GM12891 (cell line): Measurements from ENCODE around the gene SNX8.

Experiments used
- DNase-seq: peaks from one replicate; pipeline ENCODE4 v3.0.0; 2011; ENCODE audit warnings: low spot score; ENCODE audit not compliant: insufficient read length
- FAIRE-seq: peaks from 2 replicates; lab custom pipeline; 2011; peaks lifted over from hg19 to GRCh38; lab: Jason Lieb, UNC
- PAX5 ChIP-seq: IDR thresholded peaks from 2 replicates; pipeline ENCODE4 v1.6.1; 2011; ENCODE audit warnings: low read length, moderate library complexity, mild to moderate bottlenecking; ENCODE audit not compliant: insufficient read depth, severe bottlenecking
- POLR2A ChIP-seq: IDR thresholded peaks from 2 replicates; pipeline ENCODE4 v1.6.1; 2011; ENCODE audit warnings: low read depth, low read length, control low read depth
- POLR2AphosphoS5 ChIP-seq: IDR thresholded peaks from 2 replicates; pipeline ENCODE4 v1.6.1; 2011; ENCODE audit warnings: low read depth, low read length, control low read depth
- POU2F2 ChIP-seq: IDR thresholded peaks from 2 replicates; pipeline ENCODE4 v1.6.1; 2011; ENCODE audit warnings: low read depth, mild to moderate bottlenecking, control low read depth, low read length, moderate library complexity
- SPI1 ChIP-seq: IDR thresholded peaks from 2 replicates; pipeline ENCODE4 v1.6.1; 2011; ENCODE audit warnings: low read depth, low read length, control low read depth
- TAF1 ChIP-seq: IDR thresholded peaks from 2 replicates; pipeline ENCODE4 v1.6.1; 2011; ENCODE audit warnings: low read depth, low read length, control low read depth

Gene SNX8

DNA sequence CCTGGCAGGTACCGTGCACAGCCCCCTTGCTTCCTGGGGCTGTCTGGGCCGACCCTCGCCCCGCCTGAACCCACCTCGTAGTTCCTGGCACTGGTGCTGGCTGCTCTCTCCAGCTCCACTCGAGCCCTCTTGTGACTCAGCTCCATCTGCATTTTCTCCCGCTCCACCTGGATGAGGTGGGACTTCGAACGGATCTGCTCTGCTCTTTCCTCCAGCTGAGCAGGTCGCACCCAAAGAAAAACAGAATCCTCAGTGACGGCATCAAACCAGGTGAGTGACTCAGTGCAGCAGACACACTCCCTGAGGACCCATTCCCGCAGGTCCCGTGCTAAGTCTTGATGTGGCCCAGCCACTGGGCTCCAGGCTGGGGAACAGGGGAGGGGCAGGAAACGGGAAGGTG, 88.9 kb downstream of the SNX8 start:
- DNase-seq = no peak
- TF ChIP-seq PAX5 = no peak
- no peak for TF ChIP-seq POU2F2
- no peak for TF ChIP-seq SPI1
- TF ChIP-seq POLR2AphosphoS5 = no peak
- TF ChIP-seq POLR2A = no peak
- no peak for TF ChIP-seq TAF1
- FAIRE-seq = no peak

DNA sequence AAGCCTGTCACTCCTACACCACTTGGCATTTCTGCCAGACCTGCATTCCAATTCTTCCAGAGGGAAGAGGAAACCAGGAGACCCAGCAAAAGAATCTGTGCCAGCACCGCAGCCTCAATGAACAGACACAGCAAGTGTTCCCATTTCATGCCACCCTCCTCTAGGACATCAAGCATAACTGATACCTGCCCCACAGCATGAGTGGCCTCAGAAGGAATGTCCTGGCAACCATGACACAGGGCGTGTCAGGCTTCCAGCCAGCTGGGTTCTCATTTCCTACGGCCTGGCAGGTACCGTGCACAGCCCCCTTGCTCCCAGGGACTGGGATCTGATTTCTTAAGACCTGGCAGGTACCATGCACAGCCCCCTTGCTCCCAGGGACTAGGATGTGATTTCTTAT, 89.3 kb downstream of the SNX8 start:
- FAIRE-seq = no peak
- TF ChIP-seq POU2F2 = no peak
- TF ChIP-seq POLR2AphosphoS5 = no peak
- TF ChIP-seq PAX5 = no peak
- no peak for TF ChIP-seq TAF1
- TF ChIP-seq POLR2A = no peak
- no peak for TF ChIP-seq SPI1
- no peak for DNase-seq

DNA sequence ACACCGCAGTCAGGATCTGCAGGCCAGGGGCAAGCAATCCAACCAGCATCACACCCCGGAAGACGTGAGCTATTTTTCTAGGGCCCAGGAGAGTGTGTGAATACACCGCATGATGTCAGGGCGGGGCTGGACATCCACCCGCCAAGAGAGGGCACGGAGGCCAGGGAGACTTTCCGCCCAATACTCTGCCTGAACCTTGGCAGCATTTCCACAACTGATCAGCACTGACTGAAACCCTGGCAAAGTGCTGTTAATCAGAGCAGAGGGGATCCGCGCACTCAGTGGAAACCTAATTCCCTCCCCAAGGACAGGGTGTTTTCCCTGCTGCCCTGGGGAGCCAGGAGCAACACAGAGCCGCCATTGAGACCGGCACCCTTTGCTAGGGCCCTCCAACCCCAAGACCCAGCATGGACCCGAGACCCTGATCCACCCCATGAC, 89.7 kb downstream of the SNX8 start:
- DNase-seq (no peak), FAIRE-seq (no peak)
- TF ChIP-seq POLR2AphosphoS5 = no peak
- no peak for TF ChIP-seq POLR2A
- no peak for TF ChIP-seq POU2F2
- no peak for TF ChIP-seq PAX5
- no peak for TF ChIP-seq SPI1
- no peak for TF ChIP-seq TAF1

DNA sequence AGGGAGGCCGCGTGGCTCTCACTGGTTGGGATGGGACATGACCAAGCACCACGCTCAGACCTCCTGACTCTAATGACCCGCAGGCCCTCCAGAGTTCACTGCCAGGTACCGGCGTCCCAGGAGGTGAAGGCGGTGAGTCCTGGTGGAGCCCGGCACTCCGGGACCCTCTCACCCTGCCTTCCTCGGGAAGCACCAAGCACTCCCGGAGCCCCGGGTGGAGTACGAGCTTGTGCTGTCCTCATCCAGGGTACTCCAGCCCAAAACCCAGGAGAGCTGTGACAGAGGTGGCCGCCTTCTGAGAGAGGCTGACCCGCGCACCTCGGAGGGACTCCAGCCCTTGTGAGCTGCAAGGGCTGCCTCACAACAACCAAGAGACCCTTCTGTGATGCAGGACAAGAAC, 90.9 kb downstream of the SNX8 start:
- no peak for TF ChIP-seq POLR2AphosphoS5
- TF ChIP-seq POLR2A = no peak
- TF ChIP-seq SPI1 = no peak
- no peak for TF ChIP-seq PAX5
- no peak for DNase-seq
- no peak for FAIRE-seq

DNA sequence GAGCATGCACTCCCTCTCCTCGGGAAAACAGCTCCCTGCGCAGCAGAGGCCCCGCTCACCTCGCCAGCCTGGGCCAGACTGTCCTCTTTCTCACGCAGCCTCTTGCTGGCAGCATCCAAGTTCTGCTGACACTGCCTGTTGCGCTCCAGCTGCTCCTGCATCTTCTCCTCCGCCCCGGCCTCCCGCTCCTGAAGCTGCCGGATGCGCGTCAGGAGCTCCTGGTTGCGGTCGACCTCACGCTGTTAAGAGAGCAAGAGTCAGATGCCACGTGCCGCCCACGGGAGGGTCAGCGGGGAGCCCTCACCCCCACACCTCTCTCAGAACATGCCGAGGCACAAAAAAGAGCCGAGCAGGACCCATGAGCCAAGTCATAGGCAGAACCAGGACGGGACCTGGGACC, 91.7 kb downstream of the SNX8 start:
- TF ChIP-seq POLR2AphosphoS5 (no peak), TAF1 (no peak), POU2F2 (no peak), PAX5 (no peak), SPI1 (no peak), POLR2A (no peak)

DNA sequence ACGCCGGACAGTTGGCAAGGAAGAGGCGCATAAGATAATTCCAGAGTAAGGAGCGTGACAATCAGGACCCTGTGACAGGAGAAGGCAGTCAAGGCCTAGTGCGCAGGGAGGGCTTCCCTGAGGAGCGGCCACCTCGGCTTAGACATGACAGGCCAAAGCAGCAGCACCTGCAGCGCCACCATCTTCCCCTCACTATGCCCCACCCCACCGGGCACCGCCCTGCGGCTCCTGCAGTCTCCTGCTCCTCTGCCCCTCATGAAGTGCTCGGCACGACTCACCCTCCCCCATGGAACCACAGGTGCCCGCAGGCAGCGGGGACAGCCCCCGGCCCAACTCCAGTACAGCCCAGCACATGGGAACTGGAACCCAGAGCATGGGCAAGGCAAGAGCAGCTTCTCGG, 93.3 kb downstream of the SNX8 start:
- TF ChIP-seq TAF1 = no peak
- no peak for TF ChIP-seq PAX5
- no peak for TF ChIP-seq POU2F2
- no peak for TF ChIP-seq POLR2A
- no peak for TF ChIP-seq POLR2AphosphoS5
- no peak for TF ChIP-seq SPI1
- no peak for FAIRE-seq
- no peak for DNase-seq

More for the DNA sequence above, 91.7 kb downstream of the SNX8 start:
- no peak for DNase-seq
- no peak for FAIRE-seq

DNA sequence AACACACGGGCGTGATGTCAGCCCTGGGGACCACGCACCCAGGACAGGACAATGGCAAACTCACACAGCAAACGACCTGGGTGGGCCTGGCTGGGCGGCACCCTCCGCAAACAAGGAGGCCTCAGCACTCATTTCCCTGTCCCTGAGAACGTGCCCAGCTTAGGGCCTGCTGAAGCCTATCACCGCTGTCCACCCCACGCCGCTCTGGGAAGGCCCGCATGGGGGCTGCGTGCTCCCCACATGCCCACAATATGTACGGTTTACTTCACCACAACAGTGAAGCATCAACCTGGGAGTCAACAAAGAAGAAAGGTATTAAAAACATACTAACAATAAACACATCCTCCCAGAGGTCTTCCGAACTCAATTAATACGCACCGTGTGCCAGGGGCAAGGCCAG, 93.7 kb downstream of the SNX8 start:
- no peak for FAIRE-seq
- TF ChIP-seq POLR2AphosphoS5 (no peak), PAX5 (no peak), POU2F2 (no peak), SPI1 (no peak), POLR2A (no peak), TAF1 (no peak)
- DNase-seq = no peak

DNA sequence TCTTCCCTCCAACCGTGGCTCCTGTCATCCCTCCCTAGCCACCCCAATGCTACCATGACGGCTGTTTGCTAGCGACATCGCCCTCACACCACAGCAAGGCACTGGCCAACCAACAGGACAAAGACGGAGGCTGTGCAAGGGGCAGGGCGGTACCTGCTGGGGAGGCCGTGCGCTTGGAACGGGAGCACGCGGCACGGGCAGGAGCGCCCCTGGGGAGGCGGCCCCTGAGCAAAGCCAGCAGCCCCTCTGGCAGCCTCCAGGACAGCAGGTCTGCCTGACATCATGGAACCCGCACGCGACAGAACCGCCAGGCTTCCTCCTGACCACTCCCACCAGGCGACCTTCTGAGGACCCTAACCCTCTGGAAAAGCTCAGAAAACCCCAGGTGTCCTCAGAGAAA, 94.2 kb downstream of the SNX8 start:
- no peak for FAIRE-seq
- TF ChIP-seq TAF1 (no peak), PAX5 (no peak), POLR2A (no peak), POLR2AphosphoS5 (no peak), SPI1 (no peak), POU2F2 (no peak)
- DNase-seq = no peak

DNA sequence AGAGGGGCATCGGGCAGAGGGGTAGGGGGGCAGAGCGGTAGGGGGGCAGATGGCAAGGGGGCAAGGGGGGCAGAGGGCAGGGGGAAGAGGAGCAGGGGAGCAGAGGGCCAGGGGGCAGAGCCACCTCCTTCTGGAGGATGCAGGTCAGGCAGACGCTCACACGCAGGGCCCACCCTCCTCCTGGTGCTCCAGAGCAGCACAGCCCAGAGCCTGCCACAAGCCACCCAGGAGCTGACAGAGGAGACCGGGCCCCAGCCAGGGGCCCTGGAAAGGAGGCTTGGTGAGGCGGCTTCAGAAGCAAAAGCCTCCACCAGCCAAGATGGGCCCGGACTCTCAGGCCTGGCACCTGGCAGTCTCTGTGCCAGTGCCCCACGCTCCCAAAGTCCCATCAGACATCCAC, 94.6 kb downstream of the SNX8 start:
- no peak for TF ChIP-seq POLR2A
- TF ChIP-seq SPI1 = no peak
- no peak for TF ChIP-seq POU2F2
- TF ChIP-seq PAX5 = no peak
- TF ChIP-seq POLR2AphosphoS5 = no peak
- no peak for TF ChIP-seq TAF1
- FAIRE-seq (no peak), DNase-seq (no peak)

DNA sequence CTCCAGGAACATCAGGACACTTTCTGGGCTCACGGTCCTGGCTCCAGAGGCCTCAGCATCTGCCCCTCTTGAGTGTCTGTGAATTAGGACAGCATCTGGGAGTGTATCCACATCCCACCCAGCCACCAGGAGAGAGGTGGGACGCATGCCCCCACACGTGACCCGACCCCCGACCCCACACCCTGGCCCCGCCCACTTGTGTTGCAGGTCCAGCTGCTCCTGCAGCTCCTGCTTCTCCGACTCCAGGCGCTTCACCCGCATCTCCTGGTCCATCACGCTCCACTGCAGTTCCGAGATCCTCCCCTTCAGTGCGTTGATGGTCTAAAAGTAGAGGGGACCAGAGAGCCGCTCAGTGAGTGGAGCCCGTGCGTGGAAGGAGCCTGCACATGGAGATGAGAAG, 95.1 kb downstream of the SNX8 start:
- DNase-seq (no peak), FAIRE-seq (no peak)
- no peak for TF ChIP-seq TAF1
- TF ChIP-seq POU2F2 = no peak
- no peak for TF ChIP-seq POLR2AphosphoS5
- TF ChIP-seq PAX5 = no peak

DNA sequence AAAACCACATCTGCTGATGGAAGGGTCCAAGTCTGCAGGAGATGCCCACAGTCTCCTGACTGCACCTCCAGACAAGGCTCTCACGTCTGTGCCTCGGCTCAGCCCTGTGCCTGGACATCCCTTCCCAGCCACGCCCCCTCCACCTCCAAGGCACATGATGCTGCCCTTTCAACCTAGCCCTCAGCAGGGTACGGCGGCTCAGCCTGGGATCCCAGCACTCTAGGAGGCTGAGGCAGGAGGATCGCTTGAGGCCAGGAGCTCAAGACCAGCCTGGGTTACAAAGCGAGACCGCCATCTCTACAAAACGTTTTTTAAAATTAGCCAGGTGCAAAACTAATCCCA, 95.8 kb downstream of the SNX8 start:
- DNase-seq (no peak), FAIRE-seq (no peak)
- no peak for TF ChIP-seq POLR2AphosphoS5
- TF ChIP-seq POLR2A = no peak
- TF ChIP-seq POU2F2 = no peak
- no peak for TF ChIP-seq PAX5
- TF ChIP-seq TAF1 = no peak
- no peak for TF ChIP-seq SPI1
